T-helper 1 cell treated with Interleukin-12 subunit alpha and Interleukin-12 subunit beta and Interleukin-4 antibody, amounts not matched to agents 30 ng/mL and 1 ng/mL, for 36 hours (primary cell): ENCODE measurements around the gene MEF2C. TPM values are rescaled to one million over a fixed set of nuclear protein-coding genes. Genes with fewer than 3 reads are reported as not detected.

ENCODE experiments used
- intact Hi-C: fragments of 100-400 bp; cut with micrococcal nuclease; formaldehyde crosslinking; loops from one replicate; pipeline ENCODE4 v1.15.1; 2024
- total RNA-seq: library from RNA; stranded (reverse); gene quantifications from 2 replicates; pipeline ENCODE4 v1.2.3, GENCODE V29; 2022

The MEF2C gene
- total RNA-seq, 1 donor from 2014 or later: 0.32 TPM

- intact Hi-C loops: loop anchor here (10.0 kb wide), 1 partner anchor 361 kb away; no protein-coding TSS in a partner anchor
Measured at GRCh38 chr5:88724201-88724600, 158.8 kb downstream of the MEF2C start.

GRCh38 chr5:88722546-88723073, 160.4 kb downstream of the MEF2C start:
- intact Hi-C loops: loop anchor here (10.0 kb wide), 1 partner anchor 362 kb away; no protein-coding TSS in a partner anchor

GRCh38 chr5:88719434-88719833, 163.6 kb downstream of the MEF2C start:
- intact Hi-C loops: no loop called here

- intact Hi-C loops: no loop called here
Measured at GRCh38 chr5:88718736-88719135, 164.2 kb downstream of the MEF2C start.

GRCh38 chr5:88716101-88716500, 166.9 kb downstream of the MEF2C start:
- intact Hi-C loops: no loop called here

GRCh38 chr5:88715503-88715902, 167.5 kb downstream of the MEF2C start:
- intact Hi-C loops: no loop called here

- intact Hi-C loops: no loop called here
Measured at GRCh38 chr5:88713818-88714217, 169.2 kb downstream of the MEF2C start.

GRCh38 chr5:88708682-88709398, 174.1 kb downstream of the MEF2C start:
- intact Hi-C loops: no loop called here

GRCh38 chr5:88708021-88708420, 175.0 kb downstream of the MEF2C start:
- intact Hi-C loops: no loop called here

- intact Hi-C loops: no loop called here
Measured at GRCh38 chr5:88707216-88707965, 175.6 kb downstream of the MEF2C start.

- intact Hi-C loops: no loop called here
Measured at GRCh38 chr5:88702332-88702731, 180.7 kb downstream of the MEF2C start.

- intact Hi-C loops: no loop called here
Measured at GRCh38 chr5:88700121-88700520, 182.9 kb downstream of the MEF2C start.

GRCh38 chr5:88698290-88698689, 184.7 kb downstream of the MEF2C start:
- intact Hi-C loops: no loop called here

- intact Hi-C loops: no loop called here
Measured at GRCh38 chr5:88696466-88696865, 186.5 kb downstream of the MEF2C start.

GRCh38 chr5:88695931-88696330, 187.1 kb downstream of the MEF2C start:
- intact Hi-C loops: no loop called here

GRCh38 chr5:88695232-88695631, 187.8 kb downstream of the MEF2C start:
- intact Hi-C loops: no loop called here

- intact Hi-C loops: loop anchor here (5.0 kb wide), 2 partner anchors 37 to 188 kb away; partner anchors contain the start of gene MEF2C
Measured at GRCh38 chr5:88694023-88694679, 188.8 kb downstream of the MEF2C start.

- intact Hi-C loops: loop anchor here (5.0 kb wide), 2 partner anchors 36 to 189 kb away; partner anchors contain the start of gene MEF2C
Measured at GRCh38 chr5:88693071-88693932, 189.7 kb downstream of the MEF2C start.

GRCh38 chr5:88691945-88692868, 190.8 kb downstream of the MEF2C start:
- intact Hi-C loops: loop anchor here (1.0 to 5.0 kb wide), 7 partner anchors 12 to 1267 kb away; partner anchors contain the start of gene MEF2C
